ENCODE data around the gene PAQR9. TPM values are rescaled to one million over a fixed set of nuclear protein-coding genes. Genes with fewer than 3 reads are reported as not detected.

The PAQR9 gene
- total RNA-seq, 1 donor from 2014 or later: 0.23 TPM

- Mint-ChIP-seq H3K4me3 (ENCODE audit: unreplicated experiment) (no peak overlapping the region), H3K4me1 (ENCODE audit: low read depth, unreplicated experiment) (no peaks in the 10 kb centered on the region), H3K9me3 (ENCODE audit: unreplicated experiment) (peaks cover 6% of the 10 kb centered on the region), H3K27me3 (ENCODE audit: low read depth, unreplicated experiment) (peaks cover 9% of the 10 kb centered on the region), H3K27ac (ENCODE audit: unreplicated experiment) (no peak overlapping the region), H3K36me3 (ENCODE audit: low read depth, unreplicated experiment) (no peaks in the 10 kb centered on the region)
- no peak overlapping the region for H2AFZ ChIP-seq (ENCODE audit: low read depth, low read length)
- no peaks in the 10 kb centered on the region for H3K79me2 ChIP-seq (ENCODE audit: insufficient read depth, low read length)
- H4K20me1 ChIP-seq (ENCODE audit: insufficient read depth, low read length): no peaks in the 10 kb centered on the region
- H3K9me3 ChIP-seq (ENCODE audit: insufficient read depth, low read depth, low read length): no peaks in the 10 kb centered on the region
- no peak overlapping the region for H3K4me3 ChIP-seq (ENCODE audit: insufficient read depth, low read depth, low read length)
- TF ChIP-seq CTCF (IDR thresholded peaks at IDR 0.05; ENCODE audit: insufficient read depth, low read depth, low read length): no peak
- FAIRE-seq (no peak), DNase-seq (ENCODE audit: low read depth) (no peak)
- no peaks in the 10 kb centered on the region for H3K36me3 ChIP-seq (ENCODE audit: insufficient read depth, low read length)
- H3K4me1 ChIP-seq (ENCODE audit: insufficient read depth, low read length): no peaks in the 10 kb centered on the region
- H3K27me3 ChIP-seq (ENCODE audit: insufficient read depth, low read length): no peaks in the 10 kb centered on the region
- no peak overlapping the region for H3K4me2 ChIP-seq (ENCODE audit: low read length)
- H3K27ac ChIP-seq (ENCODE audit: low read depth, low read length): no peak overlapping the region
- H3K9ac ChIP-seq (ENCODE audit: low read length): no peak overlapping the region
Measured at GRCh38 chr3:142926368-142926944, 37.0 kb downstream of the PAQR9 start.

GRCh38 chr3:142925140-142925539 is 38.3 kb downstream of the PAQR9 start:
- no peak overlapping the region for H3K4me3 Mint-ChIP-seq (ENCODE audit: unreplicated experiment)
- TF ChIP-seq CTCF (IDR thresholded peaks at IDR 0.05; ENCODE audit: insufficient read depth, low read depth, low read length): no peak
- TF ChIP-seq EZH2 (IDR thresholded peaks at IDR 0.05; ENCODE audit: insufficient read depth, low read length): no peak
- Histone ChIP-seq H3K27me3 (ENCODE audit: insufficient read depth, low read length) (no peaks in the 10 kb centered on the region), H3K4me2 (ENCODE audit: low read length) (no peak overlapping the region), H2AFZ (ENCODE audit: low read depth, low read length) (no peak overlapping the region), H3K9ac (ENCODE audit: low read length) (no peak overlapping the region), H3K27ac (ENCODE audit: low read depth, low read length) (no peak overlapping the region), H3K79me2 (ENCODE audit: insufficient read depth, low read length) (no peaks in the 10 kb centered on the region), H3K36me3 (ENCODE audit: insufficient read depth, low read length) (no peaks in the 10 kb centered on the region), H3K4me3 (ENCODE audit: insufficient read depth, low read depth, low read length) (no peak overlapping the region), H4K20me1 (ENCODE audit: insufficient read depth, low read length) (no peaks in the 10 kb centered on the region), H3K4me1 (ENCODE audit: insufficient read depth, low read length) (no peaks in the 10 kb centered on the region), H3K9me3 (ENCODE audit: insufficient read depth, low read depth, low read length) (no peaks in the 10 kb centered on the region)
- H3K27ac Mint-ChIP-seq (ENCODE audit: unreplicated experiment): peak overlapping the region; percentile 38
- H3K27me3 Mint-ChIP-seq (ENCODE audit: low read depth, unreplicated experiment): peaks cover 9% of the 10 kb centered on the region
- H3K9me3 Mint-ChIP-seq (ENCODE audit: unreplicated experiment): peaks cover 6% of the 10 kb centered on the region
- no peak for FAIRE-seq
- H3K36me3 Mint-ChIP-seq (ENCODE audit: low read depth, unreplicated experiment): no peaks in the 10 kb centered on the region
- no peaks in the 10 kb centered on the region for H3K4me1 Mint-ChIP-seq (ENCODE audit: low read depth, unreplicated experiment)
- peak; percentile 36 for DNase-seq (ENCODE audit: low read depth)

- Histone ChIP-seq H3K27me3 (ENCODE audit: insufficient read depth, low read length) (no peaks in the 10 kb centered on the region), H2AFZ (ENCODE audit: low read depth, low read length) (no peak overlapping the region), H4K20me1 (ENCODE audit: insufficient read depth, low read length) (no peaks in the 10 kb centered on the region), H3K4me1 (ENCODE audit: insufficient read depth, low read length) (no peaks in the 10 kb centered on the region), H3K27ac (ENCODE audit: low read depth, low read length) (no peak overlapping the region), H3K9ac (ENCODE audit: low read length) (no peak overlapping the region), H3K4me2 (ENCODE audit: low read length) (no peak overlapping the region), H3K9me3 (ENCODE audit: insufficient read depth, low read depth, low read length) (no peaks in the 10 kb centered on the region), H3K4me3 (ENCODE audit: insufficient read depth, low read depth, low read length) (no peak overlapping the region), H3K36me3 (ENCODE audit: insufficient read depth, low read length) (no peaks in the 10 kb centered on the region), H3K79me2 (ENCODE audit: insufficient read depth, low read length) (no peaks in the 10 kb centered on the region)
- H3K27me3 Mint-ChIP-seq (ENCODE audit: low read depth, unreplicated experiment): peaks cover 9% of the 10 kb centered on the region
- TF ChIP-seq EZH2 (IDR thresholded peaks at IDR 0.05; ENCODE audit: insufficient read depth, low read length) (no peak), CTCF (IDR thresholded peaks at IDR 0.05; ENCODE audit: insufficient read depth, low read depth, low read length) (no peak)
- no peak overlapping the region for H3K27ac Mint-ChIP-seq (ENCODE audit: unreplicated experiment)
- no peaks in the 10 kb centered on the region for H3K36me3 Mint-ChIP-seq (ENCODE audit: low read depth, unreplicated experiment)
- H3K4me3 Mint-ChIP-seq (ENCODE audit: unreplicated experiment): no peak overlapping the region
- no peak for FAIRE-seq
- no peak for DNase-seq (ENCODE audit: low read depth)
- no peaks in the 10 kb centered on the region for H3K4me1 Mint-ChIP-seq (ENCODE audit: low read depth, unreplicated experiment)
- H3K9me3 Mint-ChIP-seq (ENCODE audit: unreplicated experiment): peaks cover 6% of the 10 kb centered on the region
Measured at GRCh38 chr3:142923694-142924093, 39.8 kb downstream of the PAQR9 start.
